Activated CD4-positive, alpha-beta memory T cell treated with anti-CD3 and anti-CD28 coated beads, Interleukin-2, amount 10 ng/mL, durations not matched to agents 7 days and 5 days (primary cell): Measurements from ENCODE around the gene MAPRE2. TPM values are rescaled to one million over a fixed set of nuclear protein-coding genes. Genes with fewer than 3 reads are reported as not detected.
"Not testable (repeated sequence)": the region's sequence is repeated elsewhere in the genome, so short reads cannot be mapped to it uniquely, and the experiment has no call there.

Source experiments
- CTCF ChIA-PET: fragments of 350-600 bp; sonication (Branson Sonifier 250); formaldehyde crosslinking; loops from one replicate; lab custom pipeline; 2021; ENCODE audit warnings: antibody characterized with exemption, inconsistent platforms; lab: Charles Lee
- POLR2A ChIA-PET: fragments of 350-600 bp; sonication (Branson Sonifier 250); formaldehyde crosslinking; loops from one replicate; lab custom pipeline; 2021; ENCODE audit warnings: antibody characterized with exemption; lab: Charles Lee
- DNase-seq: peaks from one replicate; pipeline ENCODE4 v3.0.0-alpha.2; 2020
- H3K27ac Mint-ChIP-seq: one replicate; pipeline ENCODE4 v1.8.0; 2021; ENCODE audit warnings: mild to moderate bottlenecking, mixed read lengths
- H3K27me3 Mint-ChIP-seq: one replicate; pipeline ENCODE4 v1.8.0; 2021; ENCODE audit warnings: mixed read lengths
- H3K36me3 Mint-ChIP-seq: one replicate; pipeline ENCODE4 v1.8.0; 2021; ENCODE audit warnings: low read depth, mixed read lengths
- H3K4me1 Mint-ChIP-seq: one replicate; pipeline ENCODE4 v1.8.0; 2021; ENCODE audit warnings: mixed read lengths
- H3K4me3 Mint-ChIP-seq: one replicate; pipeline ENCODE4 v1.8.0; 2021; ENCODE audit warnings: mild to moderate bottlenecking, mixed read lengths
- H3K9me3 Mint-ChIP-seq: one replicate; pipeline ENCODE4 v1.8.0; 2021; ENCODE audit warnings: mixed read lengths
- total RNA-seq, 2 experiments: library from RNA; stranded (reverse); gene quantifications; one replicate each; pipeline ENCODE4 v1.2.3, GENCODE V29; 2021

MAPRE2 gene
- total RNA-seq, 2 experiments from 2014 or later, result 39.2 to 45.2 TPM

- DNase-seq, result no peak
- H3K27ac Mint-ChIP-seq, result no peak overlapping the region
- ChIA-PET CTCF (no interaction called here), POLR2A (no interaction called here)
- H3K4me3 Mint-ChIP-seq, result no peak overlapping the region
- H3K27me3 Mint-ChIP-seq, result no peaks in the 10 kb centered on the region
- H3K9me3 Mint-ChIP-seq, result no peaks in the 10 kb centered on the region
- peaks cover 10% of the 10 kb centered on the region for H3K36me3 Mint-ChIP-seq
- no peaks in the 10 kb centered on the region for H3K4me1 Mint-ChIP-seq
Observed at GRCh38 chr18:35141567-35142274, 100.5 kb downstream of the MAPRE2 start.

- ChIA-PET CTCF (interaction anchor here (0.6 to 1.8 kb wide), 2 partner anchors 112 to 358 kb away, joined by 3 to 10 read pairs; no protein-coding TSS in a partner anchor), POLR2A (no interaction called here)
- Mint-ChIP-seq H3K4me1 (no peaks in the 10 kb centered on the region), H3K4me3 (no peak overlapping the region), H3K27me3 (no peaks in the 10 kb centered on the region), H3K9me3 (no peaks in the 10 kb centered on the region), H3K36me3 (peaks cover 10% of the 10 kb centered on the region), H3K27ac (no peak overlapping the region)
- DNase-seq, result no peak
Observed at GRCh38 chr18:35142275-35142615, 101.0 kb downstream of the MAPRE2 start.

GRCh38 chr18:35143622-35144596, 102.7 kb downstream of the MAPRE2 start:
- ChIA-PET CTCF (interaction anchor here (0.5 to 3.1 kb wide), 9 partner anchors 28 to 1685 kb away, joined by 3 to 27 read pairs (median 4); partner anchors contain the start of gene TPGS2), POLR2A (interaction anchor here (1.1 kb wide), 1 partner anchor 115 kb away, joined by 3 read pairs; no protein-coding TSS in a partner anchor)
- H3K4me3 Mint-ChIP-seq, result no peak overlapping the region
- peak; percentile 24 for DNase-seq
- H3K27ac Mint-ChIP-seq, result no peak overlapping the region
- H3K9me3 Mint-ChIP-seq, result peaks cover 6% of the 10 kb centered on the region
- H3K4me1 Mint-ChIP-seq, result no peaks in the 10 kb centered on the region
- H3K36me3 Mint-ChIP-seq, result peaks cover 9% of the 10 kb centered on the region
- H3K27me3 Mint-ChIP-seq, result no peaks in the 10 kb centered on the region

GRCh38 chr18:35144698-35145097, 103.5 kb downstream of the MAPRE2 start:
- Mint-ChIP-seq H3K4me1 (no peaks in the 10 kb centered on the region), H3K27ac (no peak overlapping the region), H3K36me3 (peaks cover 16% of the 10 kb centered on the region), H3K9me3 (peaks cover 11% of the 10 kb centered on the region), H3K4me3 (no peak overlapping the region), H3K27me3 (no peaks in the 10 kb centered on the region)
- no peak for DNase-seq
- ChIA-PET CTCF (interaction anchor here (1.0 to 3.1 kb wide), 5 partner anchors 87 to 137 kb away, joined by 3 to 27 read pairs (median 4); no protein-coding TSS in a partner anchor), POLR2A (no interaction called here)

- H3K27me3 Mint-ChIP-seq, CTCF ChIA-PET, H3K4me1 Mint-ChIP-seq, H3K27ac Mint-ChIP-seq, H3K4me3 Mint-ChIP-seq, POLR2A ChIA-PET, DNase-seq: not testable (repeated sequence)
- H3K36me3 Mint-ChIP-seq, result peaks cover 12% of the 10 kb centered on the region
- H3K9me3 Mint-ChIP-seq, result peaks cover 11% of the 10 kb centered on the region
Observed at GRCh38 chr18:35150195-35150594, 109.0 kb downstream of the MAPRE2 start.

GRCh38 chr18:35153609-35154272, 112.5 kb downstream of the MAPRE2 start:
- H3K4me3 Mint-ChIP-seq, result no peak overlapping the region
- POLR2A ChIA-PET, result no interaction called here

GRCh38 chr18:35155398-35156117, 114.3 kb downstream of the MAPRE2 start:
- Mint-ChIP-seq H3K27ac (no peak overlapping the region), H3K4me1 (peaks cover 26% of the 10 kb centered on the region), H3K36me3 (peaks cover 2% of the 10 kb centered on the region), H3K4me3 (no peak overlapping the region), H3K9me3 (no peaks in the 10 kb centered on the region), H3K27me3 (no peaks in the 10 kb centered on the region)
- CTCF ChIA-PET, result no interaction called here
- POLR2A ChIA-PET, result no interaction called here
- DNase-seq, result no peak

More at GRCh38 chr18:35153609-35154272, 112.5 kb downstream of the MAPRE2 start:
- DNase-seq, result no peak
- Mint-ChIP-seq H3K27me3 (no peaks in the 10 kb centered on the region), H3K9me3 (peaks cover 7% of the 10 kb centered on the region), H3K4me1 (peaks cover 15% of the 10 kb centered on the region), H3K27ac (peak overlapping the region; percentile 9), H3K36me3 (peaks cover 11% of the 10 kb centered on the region)
- CTCF ChIA-PET, result interaction anchor here (1.0 to 1.5 kb wide), 2 partner anchors 148 kb away, joined by 3 to 6 read pairs; no protein-coding TSS in a partner anchor

- H3K9me3 Mint-ChIP-seq, result no peaks in the 10 kb centered on the region
- H3K27me3 Mint-ChIP-seq, result no peaks in the 10 kb centered on the region
- H3K27ac Mint-ChIP-seq, result no peak overlapping the region
- DNase-seq, result no peak
- no peak overlapping the region for H3K4me3 Mint-ChIP-seq
- peaks cover 26% of the 10 kb centered on the region for H3K4me1 Mint-ChIP-seq
- ChIA-PET POLR2A (no interaction called here), CTCF (no interaction called here)
- H3K36me3 Mint-ChIP-seq, result no peaks in the 10 kb centered on the region
Observed at GRCh38 chr18:35157181-35157580, 116.0 kb downstream of the MAPRE2 start.

GRCh38 chr18:35158728-35159450, 117.7 kb downstream of the MAPRE2 start:
- Mint-ChIP-seq H3K4me1 (peaks cover 23% of the 10 kb centered on the region), H3K4me3 (no peak overlapping the region), H3K27ac (peak overlapping the region; percentile 66), H3K9me3 (no peaks in the 10 kb centered on the region), H3K27me3 (no peaks in the 10 kb centered on the region), H3K36me3 (no peaks in the 10 kb centered on the region)
- peak; percentile 37 for DNase-seq
- ChIA-PET CTCF (no interaction called here), POLR2A (no interaction called here)

- H3K27me3 Mint-ChIP-seq, result no peaks in the 10 kb centered on the region
- CTCF ChIA-PET, result no interaction called here
- H3K4me1 Mint-ChIP-seq, result peaks cover 18% of the 10 kb centered on the region
- peak overlapping the region; percentile 44 for H3K27ac Mint-ChIP-seq
- H3K4me3 Mint-ChIP-seq, result no peak overlapping the region
- no peaks in the 10 kb centered on the region for H3K36me3 Mint-ChIP-seq
- no peak for DNase-seq
- no peaks in the 10 kb centered on the region for H3K9me3 Mint-ChIP-seq
- POLR2A ChIA-PET, result interaction anchor here (1.0 kb wide), 1 partner anchor 118 kb away, joined by 3 read pairs; no protein-coding TSS in a partner anchor
Observed at GRCh38 chr18:35159782-35160181, 118.6 kb downstream of the MAPRE2 start.

GRCh38 chr18:35161485-35161884, 120.3 kb downstream of the MAPRE2 start:
- Mint-ChIP-seq H3K36me3 (no peaks in the 10 kb centered on the region), H3K9me3 (no peaks in the 10 kb centered on the region), H3K27ac (no peak overlapping the region), H3K4me1 (peaks cover 16% of the 10 kb centered on the region), H3K27me3 (no peaks in the 10 kb centered on the region), H3K4me3 (no peak overlapping the region)
- CTCF ChIA-PET, result no interaction called here
- POLR2A ChIA-PET, result interaction anchor here (1.2 kb wide), 1 partner anchor 8 kb away, joined by 3 read pairs; no protein-coding TSS in a partner anchor
- DNase-seq, result no peak
